Islet precursor cell (in vitro differentiated cells): ENCODE results near the gene CASTOR2.
"Not testable (repeated sequence)": the region's sequence is repeated elsewhere in the genome, so short reads cannot be mapped to it uniquely, and the experiment has no call there.

Experiments used
- DNase-seq: peaks from one replicate; pipeline ENCODE4 v3.0.0-alpha.2; 2018

The CASTOR2 gene

GRCh38 chr7:74964511-74965119 is at the start of gene CASTOR2:
TSS of gene CASTOR2 (plus strand) at chr7:74964705. CDS start at chr7:74964986, 281 bp downstream.
- not testable (repeated sequence) for DNase-seq

GRCh38 chr7:74922321-74922890 is 42.1 kb upstream of the CASTOR2 start:
- not testable (repeated sequence) for DNase-seq

DNA sequence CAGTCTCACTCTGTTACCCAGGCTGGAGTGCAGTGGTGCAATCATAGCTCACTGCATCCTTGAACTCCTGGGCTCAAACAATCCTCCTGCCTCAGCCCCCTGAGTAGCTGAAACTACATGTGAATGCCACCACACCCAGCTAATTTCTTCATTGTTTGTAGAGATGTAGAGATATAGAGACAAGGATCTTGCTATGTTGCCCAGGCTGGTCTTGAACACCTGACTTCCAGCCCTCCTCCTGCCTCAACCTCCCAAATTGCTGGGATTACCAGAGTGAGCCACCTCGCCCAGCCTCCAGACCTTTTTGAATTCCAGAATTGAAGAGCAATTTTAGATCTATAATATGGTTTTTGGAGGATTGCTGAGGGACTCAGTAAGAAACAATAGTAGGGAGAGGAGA is 40.9 kb upstream of the CASTOR2 start:
- DNase-seq, result not testable (repeated sequence)

DNA sequence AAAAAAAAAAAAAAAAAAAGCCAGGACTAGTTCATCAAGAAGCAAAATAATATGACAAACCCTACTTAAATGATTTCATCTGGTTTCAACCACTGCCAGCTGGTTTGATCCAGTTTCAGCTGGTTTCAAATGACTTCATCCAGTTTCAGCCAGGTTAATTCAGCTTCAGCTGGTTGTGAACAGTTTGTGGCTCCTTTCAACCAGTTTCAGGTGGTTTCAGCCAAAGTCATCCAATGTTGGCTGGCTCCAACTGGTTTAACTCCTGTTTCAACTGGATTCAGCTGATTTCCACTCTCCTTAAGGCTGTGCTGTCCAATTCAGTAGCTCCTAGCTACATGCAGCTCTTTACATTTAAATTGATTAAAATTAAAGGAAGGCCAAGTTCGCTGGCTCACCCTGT is 37.5 kb upstream of the CASTOR2 start:
- not testable (repeated sequence) for DNase-seq

DNA sequence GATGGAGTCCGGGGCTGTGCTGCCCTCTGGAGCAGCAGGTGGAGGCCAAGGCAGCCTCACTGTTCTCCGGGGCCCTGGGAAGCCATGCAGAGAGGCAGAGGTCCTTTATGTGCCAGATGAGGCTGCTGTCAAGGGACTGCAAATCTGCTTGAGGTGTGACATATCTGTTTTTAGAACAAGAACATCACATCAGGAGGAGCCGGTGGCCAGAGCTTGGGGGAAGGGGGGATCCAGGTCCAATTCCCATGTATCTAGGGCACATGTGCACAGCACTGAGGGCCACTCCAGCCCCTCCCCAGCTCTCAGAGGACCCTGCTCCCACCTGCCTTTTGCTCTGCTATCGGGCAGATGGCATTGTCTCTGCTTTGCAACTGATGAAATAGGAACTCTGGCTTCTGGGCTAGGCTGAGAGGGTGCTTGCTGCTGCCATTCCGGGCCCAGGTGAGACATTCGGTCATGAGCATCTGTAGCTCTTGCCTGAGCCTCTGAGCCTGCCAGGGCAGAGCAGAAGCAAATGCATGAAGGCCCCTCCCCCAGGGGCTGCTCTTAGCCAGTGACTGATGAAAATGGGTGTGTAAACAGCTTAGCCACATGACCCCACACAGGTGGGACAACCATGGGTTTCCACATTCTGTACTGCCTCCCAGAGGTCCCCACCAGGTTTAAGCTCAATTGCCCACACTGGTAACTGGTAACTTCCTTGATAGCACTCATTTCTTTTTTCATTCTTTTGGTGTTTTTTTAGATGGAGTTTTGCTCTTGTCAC is 32.8 kb upstream of the CASTOR2 start:
- not testable (repeated sequence) for DNase-seq

DNA sequence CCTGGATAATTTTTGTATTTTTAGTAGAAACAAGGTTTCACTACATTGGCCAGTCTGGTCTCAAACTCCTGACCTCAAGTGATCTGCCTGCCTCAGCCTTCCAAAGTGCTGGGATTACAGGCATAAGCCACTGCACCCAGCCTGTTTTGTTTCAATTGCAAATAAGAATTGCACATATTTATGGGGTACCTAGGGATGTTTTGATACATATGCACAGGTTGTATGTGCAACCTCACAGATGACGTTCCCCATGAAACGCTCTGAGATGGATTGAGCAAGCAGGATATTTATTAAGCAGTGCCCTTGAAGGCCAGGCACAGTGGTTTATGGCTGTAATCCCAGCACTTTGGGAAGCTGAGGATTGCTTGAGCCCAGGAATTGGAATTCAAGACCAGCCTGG is 25.1 kb upstream of the CASTOR2 start:
- not testable (repeated sequence) for DNase-seq

DNA sequence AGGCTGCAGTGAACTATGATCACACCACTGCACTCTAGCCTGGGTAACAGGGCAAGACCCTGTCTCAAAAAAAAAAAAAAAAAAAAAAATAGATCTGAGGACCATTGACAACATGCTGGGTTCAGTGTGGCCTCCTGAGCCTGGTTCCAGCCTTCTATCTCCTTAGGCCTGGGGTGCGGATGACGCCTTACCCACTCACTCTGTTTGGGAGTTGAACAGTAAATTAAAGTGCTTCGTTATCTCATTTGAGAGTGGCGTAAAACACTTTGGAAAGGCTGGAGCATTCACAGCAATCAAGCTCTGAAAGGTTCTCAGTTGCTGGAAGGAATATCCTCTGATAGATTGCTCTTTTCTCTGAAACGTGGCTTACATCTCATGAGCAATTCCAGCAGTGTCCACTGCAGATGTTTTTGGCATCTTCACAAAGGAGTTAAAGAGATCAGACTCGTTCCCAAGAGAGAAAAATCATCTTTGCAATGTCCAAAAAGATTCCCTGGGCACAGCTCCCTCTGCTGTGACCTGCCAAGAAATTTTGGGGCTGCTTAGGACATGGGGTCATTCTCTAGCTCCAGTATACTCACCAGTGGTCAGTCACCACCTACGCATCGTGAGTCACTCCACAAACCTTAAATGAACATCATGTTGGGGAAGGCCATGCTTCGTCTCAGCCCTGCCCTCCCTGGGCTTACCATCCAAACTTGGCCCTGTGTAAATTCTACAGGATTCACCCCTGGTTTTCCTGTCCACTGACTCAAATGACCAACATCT is 23.0 kb upstream of the CASTOR2 start:
- DNase-seq, result not testable (repeated sequence)

GRCh38 chr7:74943923-74944322 is 20.6 kb upstream of the CASTOR2 start:
- DNase-seq, result not testable (repeated sequence)

- DNase-seq, result not testable (repeated sequence)
These were observed 16.8 kb upstream of the CASTOR2 start for GRCh38 chr7:74947741-74948140.

DNA sequence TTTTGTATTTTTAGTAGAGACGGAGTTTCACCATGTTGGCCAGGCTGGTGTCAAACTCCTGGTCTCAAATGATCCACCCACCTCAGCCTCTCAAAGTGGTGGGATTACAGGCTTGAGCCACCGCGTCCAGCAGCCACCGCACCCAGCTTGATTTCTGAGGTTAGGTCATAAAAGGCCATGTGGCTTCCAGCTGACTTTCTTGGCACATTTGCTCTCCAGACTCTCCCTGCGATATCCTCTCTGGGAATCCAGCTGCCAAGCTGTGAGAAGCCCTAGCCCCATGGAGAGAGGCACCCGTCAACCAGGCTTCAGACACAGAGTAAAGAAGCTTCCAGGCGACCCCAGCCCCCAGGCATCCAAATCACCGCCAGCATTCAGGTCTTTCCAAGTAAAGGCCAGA is 10.7 kb upstream of the CASTOR2 start:
- not testable (repeated sequence) for DNase-seq

DNA sequence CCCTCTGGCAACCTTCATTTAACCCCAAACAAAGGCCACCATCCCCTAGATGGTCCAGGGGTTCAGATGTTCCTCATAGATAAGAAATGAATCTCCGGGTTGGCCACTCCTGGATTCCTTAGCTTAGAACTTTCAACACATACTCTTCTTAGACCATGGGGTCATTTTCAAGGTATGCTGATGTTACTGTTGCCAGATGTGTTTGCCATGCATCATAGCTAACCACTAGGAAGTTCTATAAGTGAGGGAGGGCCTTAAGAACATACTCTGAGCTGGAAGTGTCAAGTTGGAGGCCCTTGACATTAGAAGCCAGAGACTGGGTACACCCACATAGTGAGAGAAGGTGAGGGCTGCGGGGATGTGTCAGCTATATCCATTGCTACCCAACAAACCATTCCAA is 6.2 kb upstream of the CASTOR2 start:
- not testable (repeated sequence) for DNase-seq

GRCh38 chr7:74963704-74964510 is 598 bp upstream of the CASTOR2 start:
- DNase-seq, result not testable (repeated sequence)

GRCh38 chr7:74966208-74966854 is 1.8 kb downstream of the CASTOR2 start:
- DNase-seq, result not testable (repeated sequence)

GRCh38 chr7:74966909-74967308 is 2.4 kb downstream of the CASTOR2 start:
- DNase-seq, result not testable (repeated sequence)

DNA sequence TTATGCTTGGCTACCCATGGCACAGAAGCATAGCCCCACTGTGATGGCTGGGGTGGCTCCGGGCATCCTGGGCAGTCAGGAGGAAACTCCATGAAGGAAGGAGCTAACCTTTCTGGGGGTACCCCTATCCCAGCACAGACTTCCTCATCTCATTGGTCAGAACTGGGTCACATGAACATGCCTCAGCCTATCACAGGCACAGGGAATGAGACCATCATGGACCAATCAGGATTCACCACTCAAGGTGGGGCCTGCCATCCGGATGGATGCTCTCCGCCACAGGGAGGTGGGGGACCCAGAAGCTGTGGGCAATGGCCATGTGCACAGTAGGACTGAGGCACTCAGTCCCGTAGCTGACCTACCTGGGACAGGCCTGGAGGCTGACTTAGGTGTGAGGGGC is 6.9 kb downstream of the CASTOR2 start:
- DNase-seq, result not testable (repeated sequence)

DNA sequence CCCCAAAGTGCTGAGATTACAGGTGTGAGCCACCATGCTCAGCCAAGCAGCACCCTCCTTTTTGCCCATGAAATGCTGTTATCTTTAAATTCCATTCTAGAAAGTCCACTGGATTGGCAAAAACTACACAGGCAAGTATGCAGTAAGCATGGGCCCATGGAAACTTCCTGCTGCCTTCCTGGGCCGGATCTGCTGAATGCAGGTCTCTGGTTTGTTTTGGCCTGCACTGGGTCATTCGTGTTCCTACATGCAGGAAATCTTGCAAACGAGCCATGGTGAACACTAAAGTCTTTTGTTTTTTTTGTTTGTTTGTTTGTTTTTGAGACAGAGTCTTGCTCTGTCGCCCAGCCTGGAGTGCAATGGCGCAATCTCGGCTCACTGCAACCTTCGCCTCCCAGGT is 7.9 kb downstream of the CASTOR2 start:
- not testable (repeated sequence) for DNase-seq

GRCh38 chr7:74975959-74976358 is 11.5 kb downstream of the CASTOR2 start:
- not testable (repeated sequence) for DNase-seq

GRCh38 chr7:74977523-74977922 is 13.0 kb downstream of the CASTOR2 start:
- DNase-seq, result not testable (repeated sequence)

- not testable (repeated sequence) for DNase-seq
These were observed 23.9 kb downstream of the CASTOR2 start for GRCh38 chr7:74988436-74988835.

DNA sequence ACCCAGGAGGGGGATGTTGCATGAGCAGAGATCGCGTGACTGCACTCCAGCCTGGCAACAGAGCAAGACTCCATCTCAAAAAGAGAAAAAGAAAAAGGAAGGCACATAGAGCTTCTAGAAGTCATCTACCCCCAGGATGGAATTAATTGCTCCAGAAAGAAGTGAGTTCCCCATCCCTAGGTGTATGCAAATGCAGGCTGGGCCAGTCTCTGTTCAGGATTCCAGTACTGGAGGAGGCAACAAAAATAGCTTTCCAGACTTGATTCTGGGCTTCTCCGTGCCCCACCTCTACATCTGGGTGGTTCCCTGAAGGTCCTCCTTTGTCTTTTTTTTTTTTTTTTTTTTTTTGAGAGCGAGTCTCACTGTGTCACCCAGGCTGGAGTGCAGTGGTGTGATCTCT is 28.6 kb downstream of the CASTOR2 start:
- DNase-seq, result no peak

- DNase-seq, result not testable (repeated sequence)
These were observed 30.5 kb downstream of the CASTOR2 start for GRCh38 chr7:74994869-74995543.
